Placental pericyte (primary cell): Measurements from ENCODE around the gene ALPK1. TPM values are rescaled to one million over a fixed set of nuclear protein-coding genes. Genes with fewer than 3 reads are reported as not detected.

ENCODE experiments used
- total RNA-seq: library from RNA; depleted of rRNA; stranded (reverse); fragments of >200 nt; gene quantifications from 2 replicates; pipeline ENCODE4 v1.2.3, GENCODE V29; 2012

ALPK1 gene
- 9.6 and 19.7 TPM in 2 replicates for total RNA-seq

DNA sequence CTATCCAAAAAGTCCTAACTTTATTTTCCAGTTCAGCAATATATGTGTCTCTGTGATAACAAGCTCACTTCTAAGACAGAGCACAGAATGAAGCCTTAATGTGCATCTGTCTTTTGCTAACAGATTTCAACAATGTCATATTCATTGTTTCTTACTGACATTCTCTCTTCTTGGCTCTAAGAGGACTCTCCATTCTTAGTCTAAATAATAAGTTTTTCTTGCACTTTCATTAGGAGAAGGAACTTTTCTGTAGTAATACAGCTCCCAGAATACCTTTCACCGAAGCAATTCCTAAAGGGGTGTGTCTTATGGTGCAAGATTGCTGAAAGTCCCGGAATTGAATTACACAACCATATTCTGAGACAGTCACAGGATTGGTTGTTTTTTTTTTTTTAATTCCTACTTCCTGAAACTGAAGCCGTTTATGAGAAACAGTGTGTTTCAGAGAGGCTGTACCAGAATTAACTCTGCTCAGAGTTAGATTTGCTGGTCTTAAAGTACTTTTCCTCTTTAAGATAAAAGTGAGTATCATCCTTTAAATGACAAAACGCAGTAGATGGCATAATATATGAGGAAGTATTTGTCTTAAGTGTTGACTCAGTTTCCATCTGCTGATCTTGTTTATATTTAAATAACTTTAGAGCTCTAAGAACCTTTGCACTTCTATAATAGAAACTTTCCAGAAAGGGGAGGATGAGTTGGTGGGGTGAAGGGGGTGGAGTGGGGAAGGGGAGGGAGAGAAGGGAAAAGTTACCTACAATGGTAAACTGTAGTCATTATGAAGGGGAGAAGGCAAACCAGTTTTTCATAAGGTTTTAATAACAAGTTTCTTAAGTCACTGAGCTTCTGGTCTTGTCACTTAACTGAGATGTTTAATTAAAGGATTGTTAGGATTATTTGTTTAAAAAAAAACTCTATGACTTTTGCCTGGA, at the start of gene ALPK1:
Gene ALPK1, plus strand, starts transcription at position 421 of the 932 bp plus-strand sequence.

Other genes starting within 250 kb of the ALPK1 start
- gene FAM241A, start 151.9 kb upstream of the ALPK1 start, total RNA-seq: 0.88 and 2.3 TPM in 2 replicates
- 30.2 and 31.2 TPM in 2 replicates for gene AP1AR, start 65.6 kb upstream of the ALPK1 start, total RNA-seq
- 3.5 and 5.3 TPM in 2 replicates for gene TIFA, start 11.5 kb upstream of the ALPK1 start, total RNA-seq
- not detected in 2 replicates for gene NEUROG2, start 218.8 kb downstream of the ALPK1 start, total RNA-seq